HepG2 (cell line): ENCODE results near the gene COL13A1. TPM values are rescaled to one million over a fixed set of nuclear protein-coding genes. Genes with fewer than 3 reads are reported as not detected.

ENCODE experiments used
- ETS1 ChIP-seq: sonication (generic); formaldehyde crosslinking; IDR thresholded peaks from 2 replicates; pipeline ENCODE4 v1.4.0; 2020; ENCODE audit warnings: missing genetic modification reagents
- KDM6A ChIP-seq: IDR thresholded peaks from 2 replicates; pipeline ENCODE4 v1.6.1; 2016; ENCODE audit warnings: low read depth
- KLF11 ChIP-seq: IDR thresholded peaks from 2 replicates; pipeline ENCODE4 v1.6.1; 2016; ENCODE audit warnings: missing compliant biosample characterization
- NFATC3 ChIP-seq: sonication (generic); formaldehyde crosslinking; IDR thresholded peaks from 2 replicates; pipeline ENCODE4 v1.5.1; 2020; ENCODE audit warnings: mild to moderate bottlenecking, missing genetic modification reagents
- REST ChIP-seq, 2 experiments: IDR thresholded peaks; 2 replicates each; pipeline ENCODE4 v1.6.1; 2011 to 2012; ENCODE audit warnings: low read length in 2 of 2, borderline replicate concordance in 1 of 2, low read depth in 1 of 2, mild to moderate bottlenecking in 1 of 2, moderate library complexity in 1 of 2
- ZNF616 ChIP-seq: sonication (generic); formaldehyde crosslinking; IDR thresholded peaks from 2 replicates; pipeline ENCODE4 v1.5.0; 2020; ENCODE audit warnings: low read depth, mild to moderate bottlenecking, missing genetic modification reagents
- ZSCAN31 ChIP-seq: sonication (generic); formaldehyde crosslinking; IDR thresholded peaks from 2 replicates; pipeline ENCODE4 v1.5.0; 2020; ENCODE audit warnings: low read depth, mild to moderate bottlenecking, missing genetic modification reagents
- polyA plus RNA-seq, 8 experiments: library from polyadenylated mRNA; depleted of rRNA in 3 of 8; stranded (reverse) in 7 of 8; unstranded in 1 of 8; fragments of >200 nt; fragmentation: Illumina TruSeq in 4 of 8; extraction: Trizol in 4 of 8; gene quantifications; 2 replicates each; pipeline versions ENCODE4 v1.2.1 to v1.2.3, GENCODE V29; 2011 to 2016; ENCODE audit warnings: low read depth in 4 of 8, missing spikeins in 1 of 8, mixed read lengths in 1 of 8; ENCODE audit not compliant: insufficient read depth in 1 of 8
- total RNA-seq, 5 experiments: library from RNA; depleted of rRNA; stranded (reverse); fragments of >200 nt; fragmentation: Illumina TruSeq; extraction: Trizol; gene quantifications; 2 replicates each; pipeline ENCODE4 v1.2.3, GENCODE V29; 2016; ENCODE audit warnings: low read depth in 1 of 5
- TF ChIP-seq, protein P1 (sequence below): sonication (generic); formaldehyde crosslinking; IDR thresholded peaks from 2 replicates; pipeline ENCODE4 v1.4.0; 2020; ENCODE audit warnings: missing genetic modification reagents
- TF ChIP-seq, protein P2 (sequence below): sonication (generic); formaldehyde crosslinking; IDR thresholded peaks from 2 replicates; pipeline ENCODE4 v1.8.0; 2022; ENCODE audit warnings: mild to moderate bottlenecking, missing genetic modification reagents; ENCODE audit not compliant: insufficient replicate concordance

The COL13A1 gene
- total and polyA plus RNA-seq, 2 of the 13 experiments (the other 11 are each of a cell fraction or from before 2014, with no cell fraction given), result 0.07 TPM; not detected in 1

DNA sequence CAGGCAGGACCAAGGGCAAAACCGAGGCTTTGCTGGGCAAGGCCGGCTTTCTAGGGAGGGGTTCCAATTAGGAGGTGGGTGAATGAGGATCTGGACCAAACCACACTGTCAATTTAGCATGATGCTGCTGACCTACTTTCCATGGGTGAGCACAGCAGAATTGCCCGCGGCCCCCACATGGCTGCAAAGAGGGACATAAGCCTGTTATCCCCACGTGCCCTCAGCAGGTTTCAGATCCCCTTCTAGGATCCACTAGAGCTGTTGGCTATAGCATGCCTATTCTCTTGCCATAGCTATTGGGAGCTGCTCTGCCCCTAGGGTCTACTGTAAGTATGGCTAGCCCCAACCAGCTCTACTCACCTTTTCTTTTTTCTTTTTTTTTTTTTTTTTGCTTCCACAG is 102.8 kb downstream of the COL13A1 start (continued):
- TF ChIP-seq REST (IDR thresholded peaks at IDR 0.05; ENCODE audit: borderline replicate concordance in 1 of 2, low read depth in 1 of 2, low read length in 2 of 2), result no peak
- TF ChIP-seq KLF11 (CRISPR knock-in tag), result no peak
- TF ChIP-seq NFATC3, result no peak
- no peak for TF ChIP-seq ZNF616 (CRISPR knock-in tag)
- TF ChIP-seq, protein P1, sequence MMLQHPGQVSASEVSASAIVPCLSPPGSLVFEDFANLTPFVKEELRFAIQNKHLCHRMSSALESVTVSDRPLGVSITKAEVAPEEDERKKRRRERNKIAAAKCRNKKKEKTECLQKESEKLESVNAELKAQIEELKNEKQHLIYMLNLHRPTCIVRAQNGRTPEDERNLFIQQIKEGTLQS (CRISPR knock-in tag), result no peak
- TF ChIP-seq ZSCAN31 (CRISPR knock-in tag), result no peak
- no peak for TF ChIP-seq ETS1 (CRISPR knock-in tag)
- TF ChIP-seq KDM6A (CRISPR knock-in tag), result no peak
- TF ChIP-seq, protein P2, sequence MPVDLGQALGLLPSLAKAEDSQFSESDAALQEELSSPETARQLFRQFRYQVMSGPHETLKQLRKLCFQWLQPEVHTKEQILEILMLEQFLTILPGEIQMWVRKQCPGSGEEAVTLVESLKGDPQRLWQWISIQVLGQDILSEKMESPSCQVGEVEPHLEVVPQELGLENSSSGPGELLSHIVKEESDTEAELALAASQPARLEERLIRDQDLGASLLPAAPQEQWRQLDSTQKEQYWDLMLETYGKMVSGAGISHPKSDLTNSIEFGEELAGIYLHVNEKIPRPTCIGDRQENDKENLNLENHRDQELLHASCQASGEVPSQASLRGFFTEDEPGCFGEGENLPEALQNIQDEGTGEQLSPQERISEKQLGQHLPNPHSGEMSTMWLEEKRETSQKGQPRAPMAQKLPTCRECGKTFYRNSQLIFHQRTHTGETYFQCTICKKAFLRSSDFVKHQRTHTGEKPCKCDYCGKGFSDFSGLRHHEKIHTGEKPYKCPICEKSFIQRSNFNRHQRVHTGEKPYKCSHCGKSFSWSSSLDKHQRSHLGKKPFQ (CRISPR knock-in tag), result no peak
